Astrocyte (in vitro differentiated cells and primary cell): Measurements from ENCODE around the gene SPATA4. TPM values are rescaled to one million over a fixed set of nuclear protein-coding genes. Genes with fewer than 3 reads are reported as not detected.

ENCODE experiments used
- DNase-seq: peaks from one replicate; pipeline ENCODE4 v3.0.0-alpha.2; 2010; ENCODE audit warnings: low read depth
- FAIRE-seq: peaks from 2 replicates; lab custom pipeline; 2011; peaks lifted over from hg19 to GRCh38; lab: Jason Lieb, UNC
- H2AFZ ChIP-seq: 2 replicates; pipeline ENCODE4 v1.6.0; 2012; ENCODE audit warnings: low read depth, low read length, inconsistent platforms
- H3K27ac ChIP-seq: 2 replicates; pipeline ENCODE4 v1.5.1; 2011; ENCODE audit warnings: low read depth, low read length, inconsistent platforms
- H3K27me3 ChIP-seq: 2 replicates; pipeline ENCODE4 v1.6.0; 2011; ENCODE audit warnings: low read length, inconsistent platforms; ENCODE audit not compliant: insufficient read depth
- H3K36me3 ChIP-seq: 2 replicates; pipeline ENCODE4 v1.5.1; 2011; ENCODE audit warnings: low read length, inconsistent platforms; ENCODE audit not compliant: insufficient read depth
- H3K4me1 ChIP-seq: 2 replicates; pipeline ENCODE4 v1.5.1; 2011; ENCODE audit warnings: low read length, inconsistent platforms; ENCODE audit not compliant: insufficient read depth
- H3K4me2 ChIP-seq: 2 replicates; pipeline ENCODE4 v1.6.0; 2012; ENCODE audit warnings: low read length, inconsistent platforms
- H3K4me3 ChIP-seq: 2 replicates; pipeline ENCODE4 v1.5.1; 2011; ENCODE audit warnings: low read depth, mild to moderate bottlenecking, low read length, inconsistent platforms; ENCODE audit not compliant: insufficient read depth
- H3K79me2 ChIP-seq: 2 replicates; pipeline ENCODE4 v1.6.0; 2012; ENCODE audit warnings: mild to moderate bottlenecking, low read length, inconsistent platforms; ENCODE audit not compliant: insufficient read depth
- H3K9ac ChIP-seq: 2 replicates; pipeline ENCODE4 v1.6.0; 2012; ENCODE audit warnings: mild to moderate bottlenecking, low read length, inconsistent platforms
- H3K9me3 ChIP-seq: 2 replicates; pipeline ENCODE4 v1.5.1; 2012; ENCODE audit warnings: low read depth, mild to moderate bottlenecking, low read length, inconsistent platforms; ENCODE audit not compliant: insufficient read depth
- H4K20me1 ChIP-seq: 2 replicates; pipeline ENCODE4 v1.6.0; 2012; ENCODE audit warnings: low read length, inconsistent platforms; ENCODE audit not compliant: insufficient read depth
- H3K27ac Mint-ChIP-seq: one replicate; pipeline ENCODE4 v1.8.0; 2021; ENCODE audit warnings: mild to moderate bottlenecking, mixed read lengths; ENCODE audit not compliant: unreplicated experiment
- H3K27me3 Mint-ChIP-seq: one replicate; pipeline ENCODE4 v1.8.0; 2021; ENCODE audit warnings: low read depth, mixed read lengths; ENCODE audit not compliant: unreplicated experiment
- H3K36me3 Mint-ChIP-seq: one replicate; pipeline ENCODE4 v1.8.0; 2021; ENCODE audit warnings: low read depth, mixed read lengths; ENCODE audit not compliant: unreplicated experiment
- H3K4me1 Mint-ChIP-seq: one replicate; pipeline ENCODE4 v1.8.0; 2021; ENCODE audit warnings: low read depth, mixed read lengths; ENCODE audit not compliant: unreplicated experiment
- H3K4me3 Mint-ChIP-seq: one replicate; pipeline ENCODE4 v1.8.0; 2021; ENCODE audit warnings: mild to moderate bottlenecking, moderate library complexity, mixed read lengths; ENCODE audit not compliant: unreplicated experiment
- H3K9me3 Mint-ChIP-seq: one replicate; pipeline ENCODE4 v1.8.0; 2021; ENCODE audit warnings: mild to moderate bottlenecking, mixed read lengths; ENCODE audit not compliant: unreplicated experiment
- EZH2 ChIP-seq: IDR thresholded peaks from 2 replicates; pipeline ENCODE4 v1.6.1; 2012; ENCODE audit warnings: mild to moderate bottlenecking, low read length, inconsistent platforms; ENCODE audit not compliant: insufficient read depth
- total RNA-seq: library from RNA; stranded (reverse); gene quantifications from 2 replicates; pipeline ENCODE4 v1.2.1, GENCODE V29; 2021
- TF ChIP-seq, protein P1 (sequence below): IDR thresholded peaks from 2 replicates; pipeline ENCODE4 v1.5.1; 2011; ENCODE audit warnings: low read depth, mild to moderate bottlenecking, inconsistent platforms, low read length, moderate library complexity; ENCODE audit not compliant: insufficient read depth

Gene SPATA4
- total RNA-seq, 1 donor from 2014 or later, result 0.32 TPM

DNA sequence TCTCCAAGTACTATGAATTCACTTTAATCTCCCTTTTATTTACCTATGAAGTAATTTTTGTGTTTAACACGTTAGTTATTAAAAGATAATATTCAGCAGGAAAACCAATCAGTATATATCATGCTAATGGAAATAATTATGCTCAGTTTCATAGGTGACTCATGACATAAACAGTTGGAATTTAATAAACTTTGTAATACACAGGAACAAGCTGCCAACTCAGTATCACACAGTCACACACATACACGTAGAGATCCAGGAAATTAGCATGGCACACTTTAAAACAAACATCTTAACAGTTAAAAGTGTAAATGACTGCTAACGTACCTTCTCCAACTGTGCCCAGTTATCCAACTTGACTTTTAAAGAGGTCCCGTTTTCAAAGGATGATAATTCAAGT lies 2.3 kb downstream of the SPATA4 start:
- Histone ChIP-seq H3K27ac (peak overlapping the region; percentile 75), H3K9me3 (no peaks in the 10 kb centered on the region), H2AFZ (peak overlapping the region; percentile 16), H3K4me3 (no peak overlapping the region), H4K20me1 (no peaks in the 10 kb centered on the region), H3K27me3 (no peaks in the 10 kb centered on the region), H3K9ac (peak overlapping the region; percentile 40), H3K36me3 (no peaks in the 10 kb centered on the region), H3K79me2 (no peaks in the 10 kb centered on the region), H3K4me1 (peaks cover 24% of the 10 kb centered on the region), H3K4me2 (peak overlapping the region; percentile 51)
- Mint-ChIP-seq H3K9me3 (no peaks in the 10 kb centered on the region), H3K4me1 (peaks cover 8% of the 10 kb centered on the region), H3K27me3 (no peaks in the 10 kb centered on the region), H3K36me3 (no peaks in the 10 kb centered on the region), H3K27ac (peak overlapping the region; percentile 48), H3K4me3 (no peak overlapping the region)
- FAIRE-seq (no peak), DNase-seq (peak; percentile 51)
- TF ChIP-seq, protein P1, sequence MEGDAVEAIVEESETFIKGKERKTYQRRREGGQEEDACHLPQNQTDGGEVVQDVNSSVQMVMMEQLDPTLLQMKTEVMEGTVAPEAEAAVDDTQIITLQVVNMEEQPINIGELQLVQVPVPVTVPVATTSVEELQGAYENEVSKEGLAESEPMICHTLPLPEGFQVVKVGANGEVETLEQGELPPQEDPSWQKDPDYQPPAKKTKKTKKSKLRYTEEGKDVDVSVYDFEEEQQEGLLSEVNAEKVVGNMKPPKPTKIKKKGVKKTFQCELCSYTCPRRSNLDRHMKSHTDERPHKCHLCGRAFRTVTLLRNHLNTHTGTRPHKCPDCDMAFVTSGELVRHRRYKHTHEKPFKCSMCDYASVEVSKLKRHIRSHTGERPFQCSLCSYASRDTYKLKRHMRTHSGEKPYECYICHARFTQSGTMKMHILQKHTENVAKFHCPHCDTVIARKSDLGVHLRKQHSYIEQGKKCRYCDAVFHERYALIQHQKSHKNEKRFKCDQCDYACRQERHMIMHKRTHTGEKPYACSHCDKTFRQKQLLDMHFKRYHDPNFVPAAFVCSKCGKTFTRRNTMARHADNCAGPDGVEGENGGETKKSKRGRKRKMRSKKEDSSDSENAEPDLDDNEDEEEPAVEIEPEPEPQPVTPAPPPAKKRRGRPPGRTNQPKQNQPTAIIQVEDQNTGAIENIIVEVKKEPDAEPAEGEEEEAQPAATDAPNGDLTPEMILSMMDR, result no peak
- no peak for TF ChIP-seq EZH2

DNA sequence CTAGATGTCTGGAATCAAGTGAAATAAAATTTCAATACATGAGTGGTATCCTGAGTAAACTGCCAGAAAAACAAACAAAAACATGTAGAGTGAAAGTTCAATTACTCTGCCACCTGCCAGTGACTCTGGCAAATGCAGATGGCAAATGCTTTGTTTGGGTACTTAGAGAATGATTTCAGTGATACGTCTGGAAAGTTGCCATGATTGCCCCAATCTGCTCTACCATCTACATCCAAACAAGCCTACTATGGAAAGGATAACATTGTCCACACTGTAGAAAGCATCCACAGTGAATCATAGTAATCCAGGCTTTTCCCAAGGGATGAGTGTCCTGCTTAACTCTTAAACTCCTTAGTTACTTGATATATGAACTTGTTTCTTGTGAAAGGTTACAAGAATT lies 3.4 kb downstream of the SPATA4 start:
- FAIRE-seq, result peak; percentile 97
- TF ChIP-seq, protein P1, result no peak
- TF ChIP-seq EZH2, result no peak
- no peak overlapping the region for H3K27ac ChIP-seq

DNA sequence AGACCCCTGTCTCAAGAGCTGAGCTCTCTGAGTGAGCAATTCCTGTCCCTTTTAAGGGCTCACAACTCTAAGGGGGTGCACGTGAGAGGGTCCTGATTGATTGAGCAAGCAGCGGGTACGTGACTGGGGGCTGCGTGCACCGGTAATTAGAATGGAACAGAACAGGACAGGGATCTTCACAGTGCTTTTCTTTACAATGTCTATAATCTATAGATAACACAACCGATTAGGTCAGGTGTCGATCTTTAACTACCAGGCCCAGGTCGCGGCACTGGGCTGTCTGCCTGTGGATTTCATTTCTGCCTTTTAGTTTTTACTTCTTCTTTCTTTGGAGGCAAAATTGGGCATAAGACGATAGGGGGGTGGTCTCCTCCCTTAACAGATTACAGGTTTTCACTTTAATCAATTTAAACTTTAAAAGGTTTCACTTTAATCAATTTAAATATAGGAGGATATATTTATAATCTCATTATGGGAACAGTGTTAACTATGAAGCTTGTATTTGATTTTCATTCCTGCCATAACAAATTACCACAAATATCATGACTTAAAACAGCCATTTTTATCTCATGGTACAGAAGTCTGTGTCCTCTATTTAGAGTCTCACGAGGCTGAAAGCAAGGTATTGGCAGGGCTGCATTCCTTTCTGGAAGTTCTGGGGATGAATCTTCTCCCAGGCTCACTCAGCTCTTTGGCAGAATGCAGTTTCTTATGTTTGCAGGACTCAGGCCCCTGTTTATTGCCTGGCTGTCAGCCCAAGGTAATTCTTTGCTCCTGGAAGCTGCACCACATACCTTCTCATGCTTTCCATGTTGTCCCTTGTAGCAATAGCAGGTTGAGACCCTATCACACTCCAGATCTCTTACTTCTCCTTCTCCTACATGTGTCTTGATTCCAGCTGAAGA lies 5.2 kb downstream of the SPATA4 start:
- FAIRE-seq, result no peak

More for the DNA sequence above, 3.4 kb downstream of the SPATA4 start:
- no peak overlapping the region for H3K4me3 ChIP-seq
- no peaks in the 10 kb centered on the region for H3K79me2 ChIP-seq
- peaks cover 31% of the 10 kb centered on the region for H3K4me1 ChIP-seq
- no peaks in the 10 kb centered on the region for H4K20me1 ChIP-seq
- H3K9me3 ChIP-seq, result no peaks in the 10 kb centered on the region
- H2AFZ ChIP-seq, result no peak overlapping the region
- Mint-ChIP-seq H3K9me3 (no peaks in the 10 kb centered on the region), H3K27me3 (no peaks in the 10 kb centered on the region), H3K27ac (no peak overlapping the region), H3K36me3 (no peaks in the 10 kb centered on the region), H3K4me3 (no peak overlapping the region), H3K4me1 (peaks cover 13% of the 10 kb centered on the region)
- DNase-seq, result peak; percentile 24
- H3K4me2 ChIP-seq, result no peak overlapping the region
- H3K9ac ChIP-seq, result no peak overlapping the region
- H3K36me3 ChIP-seq, result no peaks in the 10 kb centered on the region
- H3K27me3 ChIP-seq, result no peaks in the 10 kb centered on the region

More for the DNA sequence above, 5.2 kb downstream of the SPATA4 start:
- Histone ChIP-seq H3K4me3 (no peak overlapping the region), H2AFZ (no peak overlapping the region), H3K9ac (no peak overlapping the region), H3K9me3 (no peaks in the 10 kb centered on the region), H3K36me3 (no peaks in the 10 kb centered on the region), H3K79me2 (no peaks in the 10 kb centered on the region), H3K4me1 (peaks cover 27% of the 10 kb centered on the region), H3K27ac (no peak overlapping the region), H3K4me2 (no peak overlapping the region), H4K20me1 (no peaks in the 10 kb centered on the region), H3K27me3 (no peaks in the 10 kb centered on the region)
- TF ChIP-seq EZH2, result no peak
- TF ChIP-seq, protein P1, result no peak
- Mint-ChIP-seq H3K27ac (no peak overlapping the region), H3K4me3 (no peak overlapping the region), H3K36me3 (no peaks in the 10 kb centered on the region), H3K27me3 (no peaks in the 10 kb centered on the region), H3K9me3 (no peaks in the 10 kb centered on the region), H3K4me1 (peaks cover 12% of the 10 kb centered on the region)
- DNase-seq, result peak; percentile 21
